H1 (cell line): ENCODE measurements around the gene BLNK. TPM values are rescaled to one million over a fixed set of nuclear protein-coding genes. Genes with fewer than 3 reads are reported as not detected.

Experiments
- CTCF ChIA-PET: fragments of 300-600 bp; sonication (Branson Sonifier 250); formaldehyde crosslinking; loops from one replicate; lab custom pipeline; 2021; ENCODE audit not compliant: partially characterized antibody; lab: Charles Lee
- POLR2A ChIA-PET: fragments of 300-600 bp; sonication (Branson Sonifier 250); formaldehyde crosslinking; loops from one replicate; lab custom pipeline; 2021; ENCODE audit warnings: inconsistent platforms; ENCODE audit not compliant: partially characterized antibody; lab: Charles Lee
- DNase-seq, 2 experiments: peaks; one replicate each; pipeline versions ENCODE4 v3.0.0 to v3.0.0-alpha.2; 2010 to 2022; ENCODE audit warnings: low spot score in 2 of 2, low read depth in 1 of 2, mixed read lengths in 1 of 2
- FAIRE-seq: peaks from 2 replicates; lab custom pipeline; 2011; peaks lifted over from hg19 to GRCh38; lab: Jason Lieb, UNC
- H2AFZ ChIP-seq: 2 replicates; pipeline ENCODE4 v1.8.1; 2012; ENCODE audit warnings: low read length, inconsistent platforms
- H2AK5ac ChIP-seq: 2 replicates; pipeline ENCODE4 v1.6.1; 2013; ENCODE audit warnings: low read depth, low read length
- H2BK120ac ChIP-seq: replicated peaks from 2 replicates; pipeline ENCODE3; 2013; ENCODE audit warnings: low read depth, low read length, inconsistent platforms
- H2BK12ac ChIP-seq: 2 replicates; pipeline ENCODE4 v1.6.1; 2013; ENCODE audit warnings: low read depth, low read length
- H2BK15ac ChIP-seq: 2 replicates; pipeline ENCODE4 v1.6.1; 2013; ENCODE audit warnings: low read length
- H2BK20ac ChIP-seq: 2 replicates; pipeline ENCODE4 v1.6.1; 2013; ENCODE audit warnings: low read length
- H2BK5ac ChIP-seq: 2 replicates; pipeline ENCODE4 v1.6.1; 2013; ENCODE audit warnings: low read depth, low read length
- H3K14ac ChIP-seq: 2 replicates; pipeline ENCODE4 v1.6.1; 2013; ENCODE audit warnings: inconsistent platforms; ENCODE audit not compliant: insufficient read length
- H3K18ac ChIP-seq: 2 replicates; pipeline ENCODE4 v1.6.1; 2013; ENCODE audit warnings: low read length; ENCODE audit errors: extremely low read depth
- H3K23ac ChIP-seq: 2 replicates; pipeline ENCODE4 v1.6.1; 2013; ENCODE audit warnings: inconsistent platforms; ENCODE audit not compliant: insufficient read length
- H3K23me2 ChIP-seq: 2 replicates; pipeline ENCODE4 v1.6.1; 2013; ENCODE audit warnings: low read depth, low read length
- H3K27ac ChIP-seq: 2 replicates; pipeline ENCODE4 v1.6.1; 2011; ENCODE audit warnings: low read depth, low read length, inconsistent platforms
- H3K27me3 ChIP-seq, 4 experiments: replicated peaks in 1 of 4; 1 replicate in 1 of 4; 2 replicates in 3 of 4; pipeline versions ENCODE4 v1.6.1 to v1.8.1; 2011 to 2013; ENCODE audit warnings: low read length in 3 of 4, mild to moderate bottlenecking in 3 of 4, inconsistent platforms in 2 of 4, mixed read lengths in 2 of 4, moderate library complexity in 1 of 4; ENCODE audit not compliant: control insufficient read depth in 3 of 4, insufficient read depth in 3 of 4; ENCODE audit errors: extremely low read depth in 1 of 4
- H3K36me3 ChIP-seq, 4 experiments: 2 replicates each; pipeline versions ENCODE4 v1.6.1 to v1.8.1; 2011 to 2013; ENCODE audit warnings: mild to moderate bottlenecking in 4 of 4, low read length in 3 of 4, moderate library complexity in 2 of 4, control low read depth in 1 of 4, inconsistent platforms in 1 of 4; ENCODE audit not compliant: insufficient read depth in 4 of 4, control insufficient read depth in 2 of 4
- H3K4ac ChIP-seq: replicated peaks from 2 replicates; pipeline ENCODE3; 2013; ENCODE audit warnings: low read length, low read depth, mixed read lengths, inconsistent platforms; ENCODE audit not compliant: insufficient read length
- H3K4me1 ChIP-seq, 4 experiments: replicated peaks in 1 of 4; 1 replicate in 1 of 4; 2 replicates in 3 of 4; pipeline versions ENCODE4 v1.6.1 to v1.8.1; 2011 to 2013; ENCODE audit warnings: low read length in 3 of 4, inconsistent platforms in 2 of 4, mixed read lengths in 1 of 4; ENCODE audit not compliant: insufficient read depth in 4 of 4, control insufficient read depth in 3 of 4
- H3K4me2 ChIP-seq, 2 experiments: 2 replicates each; pipeline versions ENCODE4 v1.6.1 to v1.8.1; 2011 to 2013; ENCODE audit warnings: low read depth in 2 of 2, low read length in 2 of 2, control low read depth in 1 of 2, inconsistent platforms in 1 of 2, mild to moderate bottlenecking in 1 of 2; ENCODE audit not compliant: insufficient read depth in 1 of 2
- H3K4me3 ChIP-seq, 4 experiments: fragments of 200-600, 300-600 bp in 1 of 4; sonication (generic), shearing (Covaris generic), sonication (Bioruptor Twin) in 1 of 4; 2 replicates each; pipeline versions ENCODE4 v1.5.1 to v1.8.1; 2011 to 2016; ENCODE audit warnings: low read length in 4 of 4, low read depth in 3 of 4, control low read depth in 2 of 4, inconsistent platforms in 2 of 4, mild to moderate bottlenecking in 2 of 4, mixed read lengths in 1 of 4, moderate library complexity in 1 of 4; ENCODE audit not compliant: insufficient read depth in 2 of 4; ENCODE audit errors: extremely low read depth in 1 of 4
- H3K56ac ChIP-seq: replicated peaks from 2 replicates; pipeline ENCODE3; 2013; ENCODE audit warnings: low read depth, mild to moderate bottlenecking, mixed read lengths, low read length, inconsistent platforms; ENCODE audit not compliant: insufficient read length
- H3K79me1 ChIP-seq: 2 replicates; pipeline ENCODE4 v1.6.1; 2013; ENCODE audit warnings: low read depth, low read length, control low read depth
- H3K79me2 ChIP-seq, 2 experiments: 2 replicates each; pipeline versions ENCODE4 v1.6.1 to v1.8.1; 2012 to 2013; ENCODE audit warnings: low read length in 2 of 2, mild to moderate bottlenecking in 2 of 2, inconsistent platforms in 1 of 2; ENCODE audit not compliant: insufficient read depth in 2 of 2, control insufficient read depth in 1 of 2
- H3K9ac ChIP-seq, 4 experiments: replicated peaks in 1 of 4; 1 replicate in 1 of 4; 2 replicates in 3 of 4; pipeline versions ENCODE4 v1.6.1 to v1.8.1; 2011 to 2013; ENCODE audit warnings: low read depth in 3 of 4, low read length in 3 of 4, control low read depth in 2 of 4, mild to moderate bottlenecking in 2 of 4, moderate library complexity in 2 of 4, inconsistent platforms in 1 of 4; ENCODE audit errors: extremely low read depth in 1 of 4
- H3K9me3 ChIP-seq, 2 experiments: 2 replicates each; pipeline versions ENCODE4 v1.6.1 to v1.8.1; 2012 to 2013; ENCODE audit warnings: mild to moderate bottlenecking in 2 of 2, moderate library complexity in 2 of 2, control low read depth in 1 of 2, inconsistent platforms in 1 of 2, low read depth in 1 of 2, low read length in 1 of 2, mixed read lengths in 1 of 2; ENCODE audit not compliant: insufficient read depth in 2 of 2
- H4K20me1 ChIP-seq, 2 experiments: replicated peaks in 1 of 2; 2 replicates each; pipeline versions ENCODE3 to v1.8.1; 2011 to 2013; ENCODE audit warnings: inconsistent platforms in 2 of 2, low read length in 2 of 2, mild to moderate bottlenecking in 1 of 2; ENCODE audit not compliant: insufficient read depth in 2 of 2, control insufficient read depth in 1 of 2
- H4K5ac ChIP-seq: 2 replicates; pipeline ENCODE4 v1.6.1; 2013; ENCODE audit warnings: low read length, low read depth, mixed read lengths, inconsistent platforms; ENCODE audit not compliant: insufficient read length
- H4K8ac ChIP-seq: 2 replicates; pipeline ENCODE4 v1.8.0; 2013; ENCODE audit warnings: mild to moderate bottlenecking, moderate library complexity, low read length, inconsistent platforms; ENCODE audit not compliant: insufficient read depth; ENCODE audit errors: extremely low read depth
- H4K91ac ChIP-seq: replicated peaks from 2 replicates; pipeline ENCODE3; 2013; ENCODE audit warnings: low read length, mixed read lengths, inconsistent platforms; ENCODE audit not compliant: insufficient read length
- CEBPB ChIP-seq: IDR thresholded peaks from 2 replicates; pipeline ENCODE4 v1.6.1; 2012; ENCODE audit warnings: low read depth, low read length
- CTCF ChIP-seq, 3 experiments: IDR thresholded peaks; 1 replicate in 2 of 3; 2 replicates in 1 of 3; pipeline versions ENCODE4 v1.5.1 to v1.6.1; 2011; ENCODE audit warnings: low read length in 3 of 3, mild to moderate bottlenecking in 3 of 3, inconsistent platforms in 2 of 3, low read depth in 1 of 3, moderate library complexity in 1 of 3; ENCODE audit not compliant: insufficient read depth in 1 of 3; ENCODE audit errors: control extremely low read depth in 1 of 3
- EGR1 ChIP-seq: IDR thresholded peaks from 2 replicates; pipeline ENCODE4 v1.6.1; 2011; ENCODE audit warnings: low read depth, low read length, borderline replicate concordance
- JUN ChIP-seq: IDR thresholded peaks from 2 replicates; pipeline ENCODE4 v1.6.1; 2011; ENCODE audit warnings: low read depth, mild to moderate bottlenecking, improper control_type of control experiment, low read length
- POU5F1 ChIP-seq: IDR thresholded peaks from 2 replicates; pipeline ENCODE4 v1.6.1; 2011; ENCODE audit warnings: low read depth, mild to moderate bottlenecking, low read length, moderate library complexity
- RNF2 ChIP-seq: fragments of 200-900, 300-1000 bp; sonication (generic); IDR thresholded peaks from 2 replicates; pipeline ENCODE4 v1.7.1; 2016; ENCODE audit warnings: borderline replicate concordance, low read depth, mild to moderate bottlenecking, antibody characterized with exemption, low read length; ENCODE audit not compliant: poor library complexity, severe bottlenecking; ENCODE audit errors: missing control alignments
- RXRA ChIP-seq: IDR thresholded peaks from 2 replicates; pipeline ENCODE4 v1.6.1; 2011; ENCODE audit warnings: low read depth, mild to moderate bottlenecking, low read length, moderate library complexity; ENCODE audit not compliant: insufficient read depth
- SIN3A ChIP-seq, 2 experiments: IDR thresholded peaks in 1 of 2; conservative IDR thresholded peaks in 1 of 2; 2 replicates each; pipeline ENCODE4 v1.6.1; 2011 to 2012; ENCODE audit warnings: low read length in 2 of 2, improper control_type of control experiment in 1 of 2, low read depth in 1 of 2, mild to moderate bottlenecking in 1 of 2
- SP4 ChIP-seq: IDR thresholded peaks from 2 replicates; pipeline ENCODE4 v1.6.1; 2012; ENCODE audit warnings: low read length, inconsistent platforms
- TCF12 ChIP-seq: IDR thresholded peaks from 2 replicates; pipeline ENCODE4 v1.6.1; 2011; ENCODE audit warnings: low read depth, mild to moderate bottlenecking, low read length
- WGBS, 2 experiments: shearing (Covaris generic) in 1 of 2; methylation state at CpG; one replicate each; pipeline versions ENCODE4 v1.1.6 to v1.1.7; 2013 to 2015; ENCODE audit warnings: low lambda C conversion rate in 2 of 2, mixed read lengths in 2 of 2, inconsistent platforms in 1 of 2, low coverage in 1 of 2, missing lambda C conversion rate in 1 of 2; ENCODE audit not compliant: insufficient replicate concordance in 2 of 2, insufficient coverage in 1 of 2, insufficient read length in 1 of 2; ENCODE audit errors: extremely low coverage in 1 of 2, missing lambda C conversion rate in 1 of 2; 5-methylcytosine and 5-hydroxymethylcytosine counted together
- polyA plus RNA-seq, 7 experiments: library from polyadenylated mRNA; depleted of rRNA in 3 of 7; stranded (reverse) in 5 of 7; unstranded in 2 of 7; fragments of >200 nt in 5 of 7; fragments of 200-250 nt in 2 of 7; gene quantifications; 1 replicate in 5 of 7; 2 replicates in 1 of 7; 4 replicates in 1 of 7; pipeline versions ENCODE4 v1.2.1 to v1.2.3, GENCODE V29; 2011 to 2013; ENCODE audit warnings: missing spikeins in 2 of 7, mixed read lengths in 2 of 7
- total RNA-seq: library from RNA; stranded (reverse); fragmentation: NEBNext Ultra II Directional; extraction: Animal tissue kit (Norgen Biotek cat#: 25700); gene quantifications from 2 replicates; pipeline ENCODE4 v1.2.1, GENCODE V29; 2021

Gene BLNK
- total and polyA plus RNA-seq, 2 of the 8 experiments (the other 6 are each of a cell fraction or from before 2014, with no cell fraction given) = not detected

- DNase-seq (no peak), FAIRE-seq (no peak)
- H2AFZ ChIP-seq = 0 out of 2 replicates have a peak overlapping the region, but pooled peaks have one; percentile 49
- no peak overlapping the region for H3K4ac ChIP-seq
- H2BK5ac ChIP-seq = no peak overlapping the region
- H3K36me3 ChIP-seq = no peaks in the 10 kb centered on the region
- no peak overlapping the region for H2AK5ac ChIP-seq
- H3K79me2 ChIP-seq = no peaks in the 10 kb centered on the region
- H4K91ac ChIP-seq = no peak overlapping the region
- H4K8ac ChIP-seq = no peak overlapping the region
- H3K4me1 ChIP-seq = peaks cover 0 to 1% (median 0%) of the 10 kb centered on the region in 4 experiments; a peak in 2 of 7 replicates
- H4K5ac ChIP-seq = no peak overlapping the region
- no peaks in the 10 kb centered on the region for H3K23me2 ChIP-seq
- no peaks in the 10 kb centered on the region for H4K20me1 ChIP-seq
- no peak overlapping the region for H3K56ac ChIP-seq
- no peak overlapping the region for H3K14ac ChIP-seq
- no peak overlapping the region for H2BK12ac ChIP-seq
- ChIA-PET POLR2A (no interaction called here), CTCF (interaction anchor here (0.5 to 7.1 kb wide), 17 partner anchors 9 to 565 kb away, joined by 3 to 151 read pairs (median 3); no protein-coding TSS in a partner anchor)
- no peak overlapping the region for H3K4me3 ChIP-seq
- no peak overlapping the region for H3K4me2 ChIP-seq
- H3K9ac ChIP-seq = no peak overlapping the region
- H3K23ac ChIP-seq = no peak overlapping the region
- no peak overlapping the region for H2BK20ac ChIP-seq
- H3K18ac ChIP-seq = no peak overlapping the region
- no peaks in the 10 kb centered on the region for H3K27me3 ChIP-seq
- no peak overlapping the region for H3K27ac ChIP-seq
- no peaks in the 10 kb centered on the region for H3K9me3 ChIP-seq
- WGBS, 2 experiments = 84% methylated on average over 4 of the region's 4 CpGs; no CpG with 5 or more reads in 1 of the 2 experiments
- no peak overlapping the region for H2BK15ac ChIP-seq
- no peaks in the 10 kb centered on the region for H3K79me1 ChIP-seq
- no peak overlapping the region for H2BK120ac ChIP-seq
- TF ChIP-seq POU5F1 (no peak), CTCF (IDR thresholded peaks at IDR 0.05; ENCODE audit: control extremely low read depth in 1 of 3, insufficient read depth in 1 of 3, low read depth in 1 of 3, low read length in 3 of 3) (no peak), RNF2 (no peak), CEBPB (no peak), SIN3A (conservative IDR thresholded peaks at IDR 0.05 in 1 of 2, IDR thresholded peaks at IDR 0.05 in 1 of 2; ENCODE audit: low read depth in 1 of 2, low read length in 2 of 2) (no peak), RXRA (no peak), EGR1 (no peak), JUN (no peak), SP4 (no peak), TCF12 (no peak)
Observed at GRCh38 chr10:96290368-96291133, 19.2 kb upstream of the BLNK start.
